H1 (cell line): ENCODE measurements around the gene PPP2R2C. TPM values are rescaled to one million over a fixed set of nuclear protein-coding genes. Genes with fewer than 3 reads are reported as not detected.

Experiments used
- TBP ChIP-seq: IDR thresholded peaks from 2 replicates; pipeline ENCODE4 v1.6.1; 2011; ENCODE audit warnings: low read depth, low read length, improper control_type of control experiment
- polyA plus RNA-seq, 7 experiments: library from polyadenylated mRNA; depleted of rRNA in 3 of 7; stranded (reverse) in 5 of 7; unstranded in 2 of 7; fragments of >200 nt in 5 of 7; fragments of 200-250 nt in 2 of 7; gene quantifications; 1 replicate in 5 of 7; 2 replicates in 1 of 7; 4 replicates in 1 of 7; pipeline versions ENCODE4 v1.2.1 to v1.2.3, GENCODE V29; 2011 to 2013; ENCODE audit warnings: missing spikeins in 2 of 7, mixed read lengths in 2 of 7
- total RNA-seq: library from RNA; stranded (reverse); fragmentation: NEBNext Ultra II Directional; extraction: Animal tissue kit (Norgen Biotek cat#: 25700); gene quantifications from 2 replicates; pipeline ENCODE4 v1.2.1, GENCODE V29; 2021

Gene PPP2R2C
- total and polyA plus RNA-seq, 2 of the 8 experiments (the other 6 are each of a cell fraction or from before 2014, with no cell fraction given), result 6.4 TPM

DNA sequence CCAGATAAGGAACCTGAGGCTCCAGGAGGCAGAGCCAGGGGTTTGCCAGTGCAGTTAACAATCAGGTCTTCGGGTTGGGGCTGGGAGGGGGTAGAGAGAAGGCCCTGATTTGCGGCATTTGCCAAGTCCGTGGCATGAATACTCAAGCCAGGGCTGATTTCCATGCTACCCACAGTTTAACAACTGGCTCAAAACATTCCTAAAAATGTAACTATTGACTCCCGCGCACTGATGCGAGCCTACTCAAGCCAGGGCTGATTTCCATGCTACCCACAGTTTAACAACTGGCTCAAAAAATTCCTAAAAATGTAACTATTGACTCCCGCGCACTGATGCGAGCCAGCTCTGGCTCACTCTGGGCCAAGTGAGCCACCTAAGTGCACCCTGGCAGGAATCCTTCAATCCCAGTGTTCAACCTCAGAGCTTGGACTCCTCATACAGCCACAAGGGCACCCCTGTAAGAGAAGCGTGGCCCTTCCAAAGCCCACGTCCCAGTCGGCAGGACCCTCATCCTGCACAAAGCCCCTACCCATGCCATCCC is 75.6 kb downstream of the PPP2R2C start (continued):
- no peak for TF ChIP-seq TBP
- TF ChIP-seq, all 59 proteins: peak for 0
